Fibroblast of lung (primary cell): ENCODE results near the gene AGA. TPM values are rescaled to one million over a fixed set of nuclear protein-coding genes. Genes with fewer than 3 reads are reported as not detected.

Experiments used
- DNase-seq, 2 donors: peaks; one replicate each; pipeline versions ENCODE4 v3.0.0 to v3.0.0-alpha.2; 2010; ENCODE audit warnings: low read depth in 2 of 2
- H2AFZ ChIP-seq: 2 replicates; pipeline ENCODE4 v1.5.1; 2012; ENCODE audit warnings: low read length, control low read depth, inconsistent platforms
- H3K27ac ChIP-seq: 2 replicates; pipeline ENCODE4 v1.5.1; 2011; ENCODE audit warnings: low read length, control low read depth; ENCODE audit not compliant: insufficient read depth
- H3K27me3 ChIP-seq: 2 replicates; pipeline ENCODE4 v1.5.1; 2011; ENCODE audit warnings: mild to moderate bottlenecking, low read length; ENCODE audit not compliant: control insufficient read depth, insufficient read depth
- H3K36me3 ChIP-seq: 2 replicates; pipeline ENCODE4 v1.5.1; 2011; ENCODE audit warnings: low read length; ENCODE audit not compliant: control insufficient read depth, insufficient read depth
- H3K4me1 ChIP-seq: 2 replicates; pipeline ENCODE4 v1.5.1; 2011; ENCODE audit warnings: low read length; ENCODE audit not compliant: control insufficient read depth, insufficient read depth; ENCODE audit errors: extremely low read depth
- H3K4me2 ChIP-seq: 2 replicates; pipeline ENCODE4 v1.5.1; 2011; ENCODE audit warnings: low read length, control low read depth; ENCODE audit not compliant: insufficient read depth; ENCODE audit errors: extremely low read depth
- H3K4me3 ChIP-seq, 4 experiments: fragments of 200-600 bp in 1 of 4; sonication (generic) in 1 of 4; replicated peaks in 1 of 4; 2 replicates each; pipeline ENCODE4 v1.5.1; 2011 to 2016; ENCODE audit warnings: low read length in 4 of 4, low read depth in 3 of 4, mild to moderate bottlenecking in 3 of 4, control low read depth in 2 of 4, inconsistent platforms in 1 of 4, mixed read lengths in 1 of 4; ENCODE audit not compliant: insufficient read depth in 1 of 4; ENCODE audit errors: control extremely low read depth in 1 of 4
- H3K79me2 ChIP-seq: 2 replicates; pipeline ENCODE4 v1.5.1; 2012; ENCODE audit warnings: mild to moderate bottlenecking, low read length, inconsistent platforms; ENCODE audit not compliant: control insufficient read depth, insufficient read depth
- H3K9ac ChIP-seq: 2 replicates; pipeline ENCODE4 v1.5.1; 2011; ENCODE audit warnings: mild to moderate bottlenecking, low read length, control low read depth; ENCODE audit not compliant: insufficient read depth
- H3K9me3 ChIP-seq: 2 replicates; pipeline ENCODE4 v1.5.1; 2012; ENCODE audit warnings: low read depth, low read length; ENCODE audit not compliant: control insufficient read depth, insufficient read depth
- H4K20me1 ChIP-seq: 2 replicates; pipeline ENCODE4 v1.5.1; 2011; ENCODE audit warnings: low read length; ENCODE audit not compliant: control insufficient read depth, insufficient read depth; ENCODE audit errors: extremely low read depth
- CTCF ChIP-seq, 2 donors: IDR thresholded peaks in 1 of 2; conservative IDR thresholded peaks in 1 of 2; 1 replicate in 1 of 2; 2 replicates in 1 of 2; pipeline ENCODE4 v1.5.1; 2011 to 2012; ENCODE audit warnings: low read length in 2 of 2, control low read depth in 1 of 2, inconsistent platforms in 1 of 2, low read depth in 1 of 2, mild to moderate bottlenecking in 1 of 2
- EZH2 ChIP-seq: IDR thresholded peaks from 2 replicates; pipeline ENCODE4 v1.5.1; 2012; ENCODE audit warnings: low read length, control low read depth, mild to moderate bottlenecking; ENCODE audit errors: missing control alignments
- polyA plus RNA-seq, 2 donors: library from polyadenylated mRNA; depleted of rRNA in 1 of 2; stranded (reverse) in 1 of 2; unstranded in 1 of 2; fragments of >200 nt; gene quantifications; 2 replicates each; pipeline ENCODE4 v1.2.1, GENCODE V29; 2011 to 2012; ENCODE audit warnings: missing spikeins in 1 of 2
- total RNA-seq: library from RNA; depleted of rRNA; stranded (reverse); fragments of >200 nt; gene quantifications from 2 replicates; pipeline ENCODE4 v1.2.1, GENCODE V29; 2014

Gene AGA
- total and polyA plus RNA-seq, 2 donors (not counting 1 experiment from before 2014, with no cell fraction given) = 39.5 to 61.8 TPM

GRCh38 chr4:177381762-177382310 lies 60.4 kb downstream of the AGA start:
- no peaks in the 10 kb centered on the region for H3K36me3 ChIP-seq
- H3K4me3 ChIP-seq = no peak overlapping the region
- no peak overlapping the region for H3K27ac ChIP-seq
- DNase-seq = no peak
- no peak for TF ChIP-seq CTCF (conservative IDR thresholded peaks at IDR 0.05 in 1 of 2, IDR thresholded peaks at IDR 0.05 in 1 of 2; ENCODE audit: low read depth in 1 of 2, low read length in 2 of 2)
- TF ChIP-seq EZH2 = no peak
- no peaks in the 10 kb centered on the region for H3K27me3 ChIP-seq
- H3K4me1 ChIP-seq = no peaks in the 10 kb centered on the region
- H3K79me2 ChIP-seq = no peaks in the 10 kb centered on the region
- H3K9me3 ChIP-seq = no peaks in the 10 kb centered on the region
- H2AFZ ChIP-seq = no peak overlapping the region
- no peak overlapping the region for H3K4me2 ChIP-seq
- no peaks in the 10 kb centered on the region for H4K20me1 ChIP-seq
- no peak overlapping the region for H3K9ac ChIP-seq

Other genes starting within 250 kb of the AGA start
- gene NEIL3, start 132.6 kb downstream of the AGA start, total RNA-seq = 2.3 and 4.5 TPM in 2 replicates
- 5.2 and 10.6 TPM in 2 replicates for gene NEIL3, start 132.6 kb downstream of the AGA start, polyA plus RNA-seq